Stomach (tissue), 9 donors: Measurements from ENCODE around the gene ERC2. TPM values are rescaled to one million over a fixed set of nuclear protein-coding genes. Genes with fewer than 3 reads are reported as not detected.

Experiments used
- DNase-seq, 2 donors: peaks; one replicate each; pipeline versions ENCODE4 v3.0.0 to v3.0.0-alpha.2; 2013 to 2019
- H3K27ac ChIP-seq, 5 donors: fragments of 200-600 bp in 4 of 5; sonication (generic) in 4 of 5; one replicate each; pipeline ENCODE4 v1.5.1; 2013 to 2019; ENCODE audit warnings: mild to moderate bottlenecking in 1 of 5, moderate library complexity in 1 of 5
- H3K27me3 ChIP-seq, 3 donors: fragments of 200-600 bp; sonication (generic); one replicate each; pipeline ENCODE4 v1.5.1; 2017 to 2019; ENCODE audit warnings: mixed run types in 1 of 3
- H3K36me3 ChIP-seq, 4 donors: fragments of 200-600 bp; sonication (generic); 1 replicate in 3 of 4; 2 replicates in 1 of 4; pipeline ENCODE4 v1.5.1; 2016 to 2019
- H3K4me1 ChIP-seq, 4 donors: fragments of 200-600 bp; sonication (generic); one replicate each; pipeline ENCODE4 v1.5.1; 2016 to 2019
- H3K4me3 ChIP-seq, 4 donors: fragments of 200-600 bp; sonication (generic) in 3 of 4; one replicate each; pipeline ENCODE4 v1.5.1; 2016 to 2019; ENCODE audit warnings: mild to moderate bottlenecking in 1 of 4
- H3K9me3 ChIP-seq, 4 donors: fragments of 200-600 bp; sonication (generic); one replicate each; pipeline ENCODE4 v1.5.1; 2016 to 2019
- EP300 ChIP-seq: sonication (generic); formaldehyde crosslinking; IDR thresholded peaks from one replicate; pipeline ENCODE4 v1.6.1; 2017; ENCODE audit warnings: antibody characterized with exemption
- POLR2A ChIP-seq, 4 donors: fragments of 450-650 bp; IDR thresholded peaks; one replicate each; pipeline ENCODE4 v1.6.1; 2016; ENCODE audit warnings: antibody characterized with exemption in 4 of 4, control low read depth in 2 of 4, mild to moderate bottlenecking in 1 of 4, moderate library complexity in 1 of 4
- POLR2AphosphoS5 ChIP-seq, 3 donors: sonication (generic); formaldehyde crosslinking; IDR thresholded peaks; one replicate each; pipeline ENCODE4 v1.6.1; 2016; ENCODE audit warnings: antibody characterized with exemption in 3 of 3
- WGBS, 5 donors: extraction: QIAGEN DNeasy Blood & Tissue Kit in 3 of 5; methylation state at CpG; one replicate each; pipeline versions ENCODE4 v1.1.5 to v1.1.7; 2013 to 2018; 5-methylcytosine and 5-hydroxymethylcytosine counted together
- intact Hi-C: fragments of 100-400 bp; cut with DNase I; formaldehyde crosslinking; loops from one replicate; pipeline ENCODE4 v1.15.1; 2023; ENCODE audit warnings: low total_unique reads
- polyA plus RNA-seq, 3 donors: library from polyadenylated mRNA; stranded (reverse); fragments of 200-250 nt; gene quantifications; one replicate each; pipeline ENCODE4 v1.2.3, GENCODE V29; 2013
- total RNA-seq, 5 donors: library from RNA; depleted of rRNA; stranded (reverse); fragments of >200 nt; gene quantifications; one replicate each; pipeline versions ENCODE4 v1.1.0 to v1.2.3, GENCODE V29; 2014 to 2016
- TF ChIP-seq, protein P1 (sequence below), 7 experiments: fragments of 450-650 bp in 4 of 7; fragments of 200-600 bp in 3 of 7; sonication (generic) in 3 of 7; IDR thresholded peaks; one replicate each; pipeline ENCODE4 v1.5.1; 2016 to 2019; ENCODE audit warnings: antibody characterized with exemption in 7 of 7, control low read depth in 2 of 7, mild to moderate bottlenecking in 1 of 7
- donor health status: healthy with polysubstance abuse.
- donor health status: Bipolar disorder and iron deficiency.
- donor health status: healthy.

The ERC2 gene
- total and polyA plus RNA-seq, 8 donors = 0.43 to 3.1 (median 1.3) TPM; not detected in 2

DNA sequence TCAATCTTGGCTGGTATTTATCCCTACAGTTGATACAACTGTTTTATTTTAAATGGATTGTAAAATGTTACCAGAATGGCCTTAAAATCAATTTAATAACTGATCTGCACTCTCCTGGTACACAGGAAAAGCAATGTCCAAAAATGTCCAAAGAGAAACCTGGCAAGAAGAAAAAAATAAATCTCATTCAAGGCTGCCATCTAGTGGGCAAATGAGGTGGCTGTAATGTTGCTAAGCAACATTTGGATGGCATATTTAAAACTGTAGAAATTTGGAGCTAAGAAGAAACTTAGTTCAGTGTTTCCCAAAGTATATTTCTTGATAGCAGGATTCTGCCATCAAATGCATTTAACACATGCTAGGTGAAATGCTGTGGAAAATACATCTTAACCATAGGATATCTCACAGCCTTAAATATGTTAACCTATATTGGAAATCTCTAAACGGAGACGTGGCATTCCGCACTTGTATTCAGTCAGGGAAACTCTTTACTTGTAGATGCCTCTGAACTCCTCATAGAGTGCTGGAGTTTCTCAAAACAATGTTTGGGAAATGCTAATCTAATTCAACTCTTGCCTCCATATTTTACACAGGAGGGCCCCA is 216.8 kb downstream of the ERC2 start:
- no peak overlapping the region for H3K27ac ChIP-seq
- intact Hi-C loops = loop anchor here (10.0 kb wide), 1 partner anchor 767 kb away; the partner anchor contains the start of gene WNT5A

DNA sequence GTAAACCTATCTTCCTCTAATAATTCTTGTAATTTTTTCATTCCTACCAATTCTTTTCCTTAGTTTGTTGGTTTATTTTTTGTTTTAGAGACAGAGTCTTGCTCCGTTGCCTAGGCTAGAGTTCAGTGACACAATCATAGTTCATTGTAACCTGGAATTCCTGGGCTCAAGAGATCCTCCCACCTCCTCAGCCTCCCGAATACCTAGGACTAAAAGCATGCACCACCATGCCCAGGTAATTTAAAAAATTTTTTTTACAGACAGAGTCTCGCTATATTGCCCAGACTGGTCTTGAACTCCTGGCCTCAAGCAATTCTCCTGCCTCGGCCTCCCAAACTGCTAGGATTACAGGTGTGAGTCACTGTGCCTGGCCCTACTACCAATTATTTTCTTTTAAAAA is 220.2 kb downstream of the ERC2 start:
- no peaks in the 10 kb centered on the region for H3K27me3 ChIP-seq
- H3K36me3 ChIP-seq = no peaks in the 10 kb centered on the region
- H3K27ac ChIP-seq = no peak overlapping the region
- H3K4me3 ChIP-seq = no peak overlapping the region
- no peak for DNase-seq
- no peaks in the 10 kb centered on the region for H3K4me1 ChIP-seq
- H3K9me3 ChIP-seq = no peaks in the 10 kb centered on the region
- WGBS, 5 donors = 79 to 90% (median 87%) methylated on average over 4 of the region's 4 CpGs
- intact Hi-C loops = no loop called here
- no peak for TF ChIP-seq POLR2AphosphoS5 (IDR thresholded peaks at IDR 0.05)
- TF ChIP-seq, protein P1, sequence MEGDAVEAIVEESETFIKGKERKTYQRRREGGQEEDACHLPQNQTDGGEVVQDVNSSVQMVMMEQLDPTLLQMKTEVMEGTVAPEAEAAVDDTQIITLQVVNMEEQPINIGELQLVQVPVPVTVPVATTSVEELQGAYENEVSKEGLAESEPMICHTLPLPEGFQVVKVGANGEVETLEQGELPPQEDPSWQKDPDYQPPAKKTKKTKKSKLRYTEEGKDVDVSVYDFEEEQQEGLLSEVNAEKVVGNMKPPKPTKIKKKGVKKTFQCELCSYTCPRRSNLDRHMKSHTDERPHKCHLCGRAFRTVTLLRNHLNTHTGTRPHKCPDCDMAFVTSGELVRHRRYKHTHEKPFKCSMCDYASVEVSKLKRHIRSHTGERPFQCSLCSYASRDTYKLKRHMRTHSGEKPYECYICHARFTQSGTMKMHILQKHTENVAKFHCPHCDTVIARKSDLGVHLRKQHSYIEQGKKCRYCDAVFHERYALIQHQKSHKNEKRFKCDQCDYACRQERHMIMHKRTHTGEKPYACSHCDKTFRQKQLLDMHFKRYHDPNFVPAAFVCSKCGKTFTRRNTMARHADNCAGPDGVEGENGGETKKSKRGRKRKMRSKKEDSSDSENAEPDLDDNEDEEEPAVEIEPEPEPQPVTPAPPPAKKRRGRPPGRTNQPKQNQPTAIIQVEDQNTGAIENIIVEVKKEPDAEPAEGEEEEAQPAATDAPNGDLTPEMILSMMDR (IDR thresholded peaks at IDR 0.05) = no peak
- TF ChIP-seq EP300 = no peak
- no peak for TF ChIP-seq POLR2A (IDR thresholded peaks at IDR 0.05)

More for the DNA sequence above, 216.8 kb downstream of the ERC2 start:
- TF ChIP-seq POLR2A (IDR thresholded peaks at IDR 0.05) = no peak
- TF ChIP-seq, protein P1 (IDR thresholded peaks at IDR 0.05) = peak in 5 of 7 experiments; percentile 28 to 72 (median 64)
- Histone ChIP-seq H3K4me1 (no peaks in the 10 kb centered on the region), H3K27me3 (no peaks in the 10 kb centered on the region), H3K4me3 (no peak overlapping the region), H3K36me3 (no peaks in the 10 kb centered on the region), H3K9me3 (no peaks in the 10 kb centered on the region)
- DNase-seq = peak; percentile 34 to 82
- WGBS, 5 donors = 87 to 94% (median 90%) methylated on average over 3 of the region's 3 CpGs

- Histone ChIP-seq H3K36me3 (no peaks in the 10 kb centered on the region), H3K4me3 (no peak overlapping the region), H3K4me1 (no peaks in the 10 kb centered on the region), H3K27me3 (no peaks in the 10 kb centered on the region), H3K27ac (no peak overlapping the region), H3K9me3 (no peaks in the 10 kb centered on the region)
- no peak for DNase-seq
- 64 to 76% (median 70%) methylated on average over 2 of the region's 2 CpGs for WGBS, 5 donors
- no peak for TF ChIP-seq POLR2A (IDR thresholded peaks at IDR 0.05)
- TF ChIP-seq, protein P1 (IDR thresholded peaks at IDR 0.05) = no peak
- TF ChIP-seq POLR2AphosphoS5 (IDR thresholded peaks at IDR 0.05) = no peak
- no peak for TF ChIP-seq EP300
- intact Hi-C loops = no loop called here
Observed at GRCh38 chr3:56238299-56238698, 230.0 kb downstream of the ERC2 start.

DNA sequence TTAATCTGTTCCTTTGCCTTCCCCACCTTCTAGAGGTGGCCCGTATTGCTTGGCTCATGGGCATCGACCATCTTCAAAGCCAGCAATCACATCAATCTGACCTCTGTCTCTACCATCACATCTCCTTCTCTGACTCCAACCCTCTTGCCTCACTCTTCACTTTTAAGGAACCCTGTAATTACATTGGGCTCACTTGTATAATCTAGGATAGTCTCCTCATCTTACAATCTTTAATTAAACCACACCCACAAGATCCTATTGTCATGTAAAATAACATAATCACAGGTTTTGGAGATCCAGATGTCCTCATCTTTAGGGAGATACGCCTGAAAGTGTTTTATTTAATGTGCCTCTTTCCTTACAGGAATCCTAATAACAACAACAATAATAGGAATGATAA is 234.5 kb downstream of the ERC2 start:
- Histone ChIP-seq H3K27me3 (no peaks in the 10 kb centered on the region), H3K4me3 (no peak overlapping the region), H3K27ac (no peak overlapping the region), H3K4me1 (no peaks in the 10 kb centered on the region), H3K9me3 (no peaks in the 10 kb centered on the region), H3K36me3 (no peaks in the 10 kb centered on the region)
- TF ChIP-seq POLR2AphosphoS5 (IDR thresholded peaks at IDR 0.05) (no peak), EP300 (no peak), POLR2A (IDR thresholded peaks at IDR 0.05) (no peak)
- TF ChIP-seq, protein P1 (IDR thresholded peaks at IDR 0.05) = no peak
- DNase-seq = no peak
- intact Hi-C loops = no loop called here
- WGBS, 5 donors = 84 to 93% (median 87%) methylated on average over 3 of the region's 3 CpGs
